Measurements from ENCODE around the gene PROK1.

Gene PROK1

DNA sequence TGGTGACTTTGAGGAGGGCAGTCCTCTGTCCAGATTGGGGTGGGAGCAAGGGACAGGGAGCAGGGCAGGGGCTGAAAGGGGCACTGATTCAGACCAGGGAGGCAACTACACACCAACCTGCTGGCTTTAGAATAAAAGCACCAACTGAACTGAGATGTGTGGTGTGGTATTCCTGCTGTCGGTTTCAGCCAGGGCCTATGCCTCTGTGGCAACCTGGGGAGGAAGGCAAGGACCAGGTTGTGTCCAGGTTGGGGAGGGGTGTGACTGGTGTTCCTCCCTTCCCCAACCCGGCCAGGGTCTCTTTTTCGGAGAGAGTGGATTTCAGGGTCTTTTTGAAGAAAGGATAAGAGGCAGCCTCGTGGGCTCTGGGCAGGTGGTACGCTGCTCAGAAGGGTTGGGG is 6.3 kb downstream of the PROK1 start:
- DNase-seq, result no peak
- Histone ChIP-seq H3K27ac (no peak overlapping the region), H3K27me3 (replicated peaks) (peaks cover 2% of the 10 kb centered on the region), H3K4me3 (ENCODE audit: low read depth, low read length) (no peak overlapping the region), H3K36me3 (replicated peaks) (no peaks in the 10 kb centered on the region)
- in situ Hi-C loops (cut with HindIII; ENCODE audit: low pct_ligation_motif_present, low sequenced_read_pairs), result no loop called here
- TF ChIP-seq, protein P1, sequence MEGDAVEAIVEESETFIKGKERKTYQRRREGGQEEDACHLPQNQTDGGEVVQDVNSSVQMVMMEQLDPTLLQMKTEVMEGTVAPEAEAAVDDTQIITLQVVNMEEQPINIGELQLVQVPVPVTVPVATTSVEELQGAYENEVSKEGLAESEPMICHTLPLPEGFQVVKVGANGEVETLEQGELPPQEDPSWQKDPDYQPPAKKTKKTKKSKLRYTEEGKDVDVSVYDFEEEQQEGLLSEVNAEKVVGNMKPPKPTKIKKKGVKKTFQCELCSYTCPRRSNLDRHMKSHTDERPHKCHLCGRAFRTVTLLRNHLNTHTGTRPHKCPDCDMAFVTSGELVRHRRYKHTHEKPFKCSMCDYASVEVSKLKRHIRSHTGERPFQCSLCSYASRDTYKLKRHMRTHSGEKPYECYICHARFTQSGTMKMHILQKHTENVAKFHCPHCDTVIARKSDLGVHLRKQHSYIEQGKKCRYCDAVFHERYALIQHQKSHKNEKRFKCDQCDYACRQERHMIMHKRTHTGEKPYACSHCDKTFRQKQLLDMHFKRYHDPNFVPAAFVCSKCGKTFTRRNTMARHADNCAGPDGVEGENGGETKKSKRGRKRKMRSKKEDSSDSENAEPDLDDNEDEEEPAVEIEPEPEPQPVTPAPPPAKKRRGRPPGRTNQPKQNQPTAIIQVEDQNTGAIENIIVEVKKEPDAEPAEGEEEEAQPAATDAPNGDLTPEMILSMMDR (IDR thresholded peaks at IDR 0.05; ENCODE audit: low read depth, low read length, missing control alignments), result no peak

DNA sequence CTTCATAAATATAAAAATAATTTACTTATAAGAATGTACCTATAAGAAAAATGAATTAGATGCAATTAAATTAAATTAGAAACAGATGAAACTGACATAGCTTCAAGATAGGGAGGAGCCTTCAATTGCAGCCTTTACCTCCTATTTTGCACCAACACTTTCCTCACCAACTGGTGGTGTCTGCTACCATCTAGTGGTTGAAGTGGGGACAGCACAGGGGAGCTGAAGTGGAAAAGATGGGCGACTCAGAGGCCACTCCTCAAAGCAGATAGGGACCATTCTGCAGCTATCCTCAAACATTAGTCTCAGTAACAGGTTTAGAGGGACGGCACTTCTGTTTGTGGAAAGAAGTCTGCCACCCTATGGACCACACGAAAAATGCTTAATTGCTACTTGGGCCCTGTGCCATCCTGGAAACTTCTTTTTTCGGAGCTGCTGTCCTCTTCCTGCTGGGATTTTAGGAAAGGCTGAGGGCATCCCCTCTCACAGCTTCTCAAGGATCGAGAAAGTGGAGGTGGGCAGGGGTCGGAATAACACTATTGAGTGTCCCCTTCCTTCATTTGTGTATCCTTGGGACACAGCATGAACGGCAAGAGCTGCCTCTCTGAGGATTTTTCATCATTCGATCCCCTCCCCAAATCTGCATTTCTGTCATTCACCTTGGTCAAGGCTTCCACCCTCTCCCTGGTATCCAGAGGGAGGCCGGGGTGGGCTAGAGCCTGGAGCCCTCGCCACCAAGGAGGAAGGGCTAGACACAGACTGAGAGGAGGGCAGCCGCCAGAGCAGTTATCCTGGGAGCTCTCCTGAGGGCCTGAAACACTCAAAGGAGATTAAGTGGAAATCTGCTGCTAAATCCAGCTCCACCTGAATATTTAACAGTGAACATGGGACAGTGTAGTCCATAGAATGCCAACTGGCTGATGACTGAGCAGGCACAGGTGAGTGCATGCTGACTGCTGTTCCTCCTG is 9.6 kb downstream of the PROK1 start:
- in situ Hi-C loops (cut with HindIII; ENCODE audit: low pct_ligation_motif_present, low sequenced_read_pairs), result no loop called here
- Histone ChIP-seq H3K36me3 (replicated peaks) (no peaks in the 10 kb centered on the region), H3K27me3 (replicated peaks) (no peaks in the 10 kb centered on the region), H3K4me3 (ENCODE audit: low read depth, low read length) (no peak overlapping the region), H3K27ac (no peak overlapping the region)
- TF ChIP-seq, protein P1 (IDR thresholded peaks at IDR 0.05; ENCODE audit: low read depth, low read length, missing control alignments), result peak; percentile 97
- DNase-seq, result peak; percentile 76

- no peak for DNase-seq
- Histone ChIP-seq H3K4me3 (ENCODE audit: low read depth, low read length) (no peak overlapping the region), H3K27me3 (replicated peaks) (no peaks in the 10 kb centered on the region), H3K27ac (no peak overlapping the region), H3K36me3 (replicated peaks) (no peaks in the 10 kb centered on the region)
- in situ Hi-C loops (cut with HindIII; ENCODE audit: low pct_ligation_motif_present, low sequenced_read_pairs), result no loop called here
- TF ChIP-seq, protein P1 (IDR thresholded peaks at IDR 0.05; ENCODE audit: low read depth, low read length, missing control alignments), result no peak
Observed at GRCh38 chr1:110462093-110462492, 11.1 kb downstream of the PROK1 start.

GRCh38 chr1:110462964-110463363 is 12.0 kb downstream of the PROK1 start:
- TF ChIP-seq, protein P1 (IDR thresholded peaks at IDR 0.05; ENCODE audit: low read depth, low read length, missing control alignments), result peak; percentile 30
- in situ Hi-C loops (cut with HindIII; ENCODE audit: low pct_ligation_motif_present, low sequenced_read_pairs), result no loop called here

GRCh38 chr1:110463725-110464124 is 12.8 kb downstream of the PROK1 start:
- no peak for DNase-seq
- Histone ChIP-seq H3K36me3 (replicated peaks) (no peaks in the 10 kb centered on the region), H3K4me3 (ENCODE audit: low read depth, low read length) (no peak overlapping the region), H3K27ac (no peak overlapping the region), H3K27me3 (replicated peaks) (no peaks in the 10 kb centered on the region)
- in situ Hi-C loops (cut with HindIII; ENCODE audit: low pct_ligation_motif_present, low sequenced_read_pairs), result no loop called here
- TF ChIP-seq, protein P1 (IDR thresholded peaks at IDR 0.05; ENCODE audit: low read depth, low read length, missing control alignments), result no peak

More at GRCh38 chr1:110462964-110463363, 12.0 kb downstream of the PROK1 start:
- Histone ChIP-seq H3K27ac (no peak overlapping the region), H3K36me3 (replicated peaks) (no peaks in the 10 kb centered on the region), H3K27me3 (replicated peaks) (no peaks in the 10 kb centered on the region), H3K4me3 (ENCODE audit: low read depth, low read length) (no peak overlapping the region)
- no peak for DNase-seq

All from brain microvascular endothelial cell (primary cell).